Measurements from ENCODE around the gene MIXL1.
"Not testable (repeated sequence)": the region's sequence is repeated elsewhere in the genome, so short reads cannot be mapped to it uniquely, and the experiment has no call there.

Gene MIXL1

DNA sequence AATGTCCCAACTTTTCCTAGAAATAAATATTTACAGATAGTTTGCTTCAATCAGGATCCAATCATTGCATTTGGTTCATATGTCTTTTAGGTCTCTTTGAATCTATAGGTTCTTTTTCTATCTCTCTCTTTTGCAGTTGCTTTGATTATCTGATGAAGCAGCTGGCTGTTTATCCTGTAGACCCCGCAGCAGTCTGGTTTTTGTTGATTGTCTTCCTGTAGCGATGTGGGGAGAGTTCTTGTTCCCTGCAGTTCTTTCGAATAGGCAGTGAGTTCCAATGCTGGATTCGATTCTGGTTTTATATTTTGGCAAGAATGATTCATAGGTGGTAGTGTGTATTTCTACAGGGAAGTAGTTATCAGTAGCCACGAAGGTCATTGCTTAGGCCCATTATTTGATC is 7.4 kb upstream of the MIXL1 start:
- DNase-seq = no peak

- no peak for DNase-seq
These were observed 6.2 kb upstream of the MIXL1 start for GRCh38 chr1:226217273-226217672.

- no peak for DNase-seq
These were observed 2.8 kb upstream of the MIXL1 start for GRCh38 chr1:226220473-226221189.

DNA sequence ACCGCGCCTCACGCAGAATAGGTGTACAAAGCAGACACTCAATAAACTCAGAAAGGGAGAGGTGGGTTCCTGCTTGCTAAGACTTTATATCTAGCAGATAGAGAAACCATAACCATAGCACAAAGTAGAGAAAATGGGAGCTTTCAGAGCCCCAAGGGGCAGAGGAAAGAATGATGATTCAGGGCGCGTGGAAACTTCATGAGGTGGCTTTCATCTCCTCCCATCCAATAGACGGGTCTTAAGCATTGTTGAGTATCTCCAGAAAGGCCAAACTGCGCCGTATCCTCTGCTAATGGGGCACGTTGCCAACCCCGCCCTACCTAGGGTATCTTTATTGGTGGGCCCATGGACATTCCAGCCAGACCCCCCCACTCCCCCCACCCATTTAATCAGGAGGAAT is 778 bp upstream of the MIXL1 start:
- no peak for DNase-seq

DNA sequence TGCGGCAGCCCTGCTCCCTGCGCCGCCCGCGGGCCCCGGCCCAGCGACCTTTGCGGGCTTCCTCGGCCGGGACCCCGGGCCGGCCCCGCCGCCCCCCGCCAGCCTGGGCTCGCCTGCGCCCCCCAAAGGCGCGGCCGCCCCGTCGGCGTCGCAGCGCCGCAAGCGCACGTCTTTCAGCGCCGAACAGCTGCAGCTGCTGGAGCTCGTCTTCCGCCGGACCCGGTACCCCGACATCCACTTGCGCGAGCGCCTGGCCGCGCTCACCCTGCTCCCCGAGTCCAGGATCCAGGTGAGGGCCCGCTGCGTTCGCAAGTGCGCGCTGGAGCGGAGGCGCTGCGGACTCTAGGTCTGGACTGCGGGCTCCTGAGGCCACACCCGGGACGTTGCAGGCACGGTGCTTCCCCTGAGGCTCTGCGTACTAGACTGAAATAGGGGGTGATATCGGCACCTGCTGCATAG is 351 bp downstream of the MIXL1 start:
- no peak for DNase-seq

DNA sequence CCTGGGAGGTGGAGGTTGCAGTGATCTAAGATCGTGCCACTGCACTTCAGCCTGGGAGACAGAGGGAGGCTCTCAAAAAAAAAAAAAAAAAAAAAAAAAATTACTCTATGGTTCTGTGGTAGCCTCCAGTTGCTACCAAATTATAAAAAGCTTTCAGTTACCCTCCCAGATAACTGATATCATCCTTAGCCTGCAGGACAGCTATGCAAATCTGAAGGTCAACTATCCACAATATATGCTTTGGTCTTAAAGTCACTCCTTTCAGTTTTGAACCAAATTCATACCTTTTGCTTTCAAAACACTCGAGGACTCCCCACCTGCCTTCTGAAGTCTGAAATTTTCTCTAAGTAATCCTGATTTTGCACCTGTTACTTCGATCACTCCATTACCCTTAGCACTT is 3.1 kb downstream of the MIXL1 start:
- no peak for DNase-seq

DNA sequence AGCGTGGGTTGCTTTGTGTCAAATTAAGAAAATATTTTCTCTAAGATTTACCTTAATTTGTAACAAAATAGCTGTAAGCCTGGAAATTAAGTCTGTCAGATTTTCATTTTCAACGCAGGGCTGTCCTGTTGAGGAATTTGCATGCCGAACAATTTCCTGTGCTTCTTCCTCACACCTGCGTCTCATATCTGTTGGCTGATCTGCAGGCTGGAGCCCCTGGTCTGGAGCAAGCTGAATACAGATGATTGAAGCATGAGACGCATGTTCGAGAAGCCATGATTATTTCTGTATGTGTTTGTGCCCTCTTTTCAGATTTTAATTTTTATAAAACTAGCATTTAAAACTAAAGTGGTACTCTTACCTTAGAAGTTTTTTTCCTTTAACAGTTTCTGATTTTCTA is 9.8 kb downstream of the MIXL1 start:
- no peak for DNase-seq

- DNase-seq = no peak
These were observed 10.3 kb downstream of the MIXL1 start for GRCh38 chr1:226233806-226234205.

GRCh38 chr1:226236826-226237225 is 13.4 kb downstream of the MIXL1 start:
- DNase-seq = no peak

DNA sequence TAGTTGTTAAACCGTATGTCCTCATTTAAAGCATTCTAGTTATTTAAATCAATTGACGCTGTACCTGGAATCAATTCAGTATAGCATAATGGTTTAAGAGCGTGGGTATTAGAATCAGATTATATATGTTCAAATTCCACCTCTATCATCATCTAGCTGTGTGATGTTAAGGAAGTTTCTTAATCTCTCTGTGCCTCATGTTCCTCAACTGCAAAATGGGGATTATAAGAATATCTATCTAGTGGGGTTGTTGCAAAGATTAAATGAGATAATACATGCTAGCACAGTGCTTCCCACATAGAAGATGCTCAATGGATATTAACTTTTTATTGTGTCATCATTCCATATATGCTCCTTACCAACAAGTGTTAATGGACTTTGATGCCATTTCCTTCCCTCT is 16.0 kb downstream of the MIXL1 start:
- DNase-seq = no peak

DNA sequence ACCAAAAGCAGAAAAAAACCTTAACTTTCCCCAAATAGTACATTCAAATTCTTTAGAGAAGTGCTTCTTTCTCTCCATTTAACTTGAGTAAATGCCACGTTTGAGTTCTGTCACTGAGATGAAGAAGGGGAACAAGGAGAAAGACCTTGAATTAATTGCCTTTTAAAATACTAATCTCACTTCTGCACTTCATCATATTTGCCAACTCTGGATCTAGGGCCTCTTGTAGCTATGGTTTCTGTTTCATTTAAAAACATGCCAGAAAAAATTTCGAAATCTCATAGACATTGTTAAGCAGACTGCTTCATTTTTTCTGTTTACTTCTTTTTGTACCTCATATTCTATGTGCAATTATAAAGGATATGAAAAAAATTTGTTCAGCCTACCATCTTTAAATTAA is 24.6 kb downstream of the MIXL1 start:
- no peak for DNase-seq

DNA sequence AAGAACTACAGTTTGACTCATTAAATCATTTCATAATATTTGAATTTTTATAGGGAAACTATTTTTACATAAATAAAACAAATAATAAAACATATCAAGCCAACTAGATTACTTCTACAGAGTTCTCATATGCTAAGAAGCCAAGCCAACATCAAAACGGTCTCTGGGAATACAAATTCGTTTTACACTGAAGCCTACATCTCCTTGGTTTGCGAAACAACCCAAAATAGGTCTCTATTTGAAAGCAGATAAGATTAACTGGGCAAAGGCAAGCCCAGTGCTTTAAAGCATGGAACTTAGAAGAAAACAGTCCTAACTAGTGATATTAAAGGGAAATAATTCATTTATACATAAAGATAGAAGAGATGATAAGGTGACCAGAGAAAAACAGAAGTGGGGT is 25.3 kb downstream of the MIXL1 start:
- DNase-seq = no peak

- no peak for DNase-seq
These were observed 27.0 kb downstream of the MIXL1 start for GRCh38 chr1:226250511-226250910.

- not testable (repeated sequence) for DNase-seq
These were observed 29.4 kb downstream of the MIXL1 start for GRCh38 chr1:226252841-226253240.

GRCh38 chr1:226253933-226254332 is 30.5 kb downstream of the MIXL1 start:
- DNase-seq = no peak

- no peak for DNase-seq
These were observed 31.9 kb downstream of the MIXL1 start for GRCh38 chr1:226255380-226255779.

DNA sequence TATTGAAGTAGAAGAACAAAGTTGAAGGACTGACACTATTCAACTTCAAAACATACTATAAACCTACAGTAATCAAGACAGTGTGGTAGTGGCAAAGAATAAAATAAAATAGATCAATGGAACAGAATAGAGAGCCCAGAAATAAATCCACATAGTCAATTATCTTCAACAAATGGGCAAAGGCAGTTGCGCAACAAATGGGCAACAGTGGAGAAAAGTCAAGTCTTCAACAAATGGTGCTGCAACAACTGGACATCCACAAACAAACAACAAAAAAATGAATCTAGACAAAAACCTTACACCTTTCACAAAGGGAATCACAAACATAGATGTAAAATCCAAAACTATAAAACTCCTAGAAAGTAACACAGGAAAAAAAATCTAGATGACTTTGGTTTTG is 38.4 kb downstream of the MIXL1 start:
- no peak for DNase-seq

GRCh38 chr1:226268421-226269124 is 45.1 kb downstream of the MIXL1 start:
- DNase-seq = no peak

- DNase-seq = not testable (repeated sequence)
These were observed 48.9 kb downstream of the MIXL1 start for GRCh38 chr1:226272233-226272902.

- no peak for DNase-seq
These were observed 50.7 kb downstream of the MIXL1 start for GRCh38 chr1:226274138-226274537.

- no peak for DNase-seq
These were observed 52.7 kb downstream of the MIXL1 start for GRCh38 chr1:226276077-226276682.
